GM18858 (cell line): ENCODE measurements around the gene NHLH2.

Experiments used
- ATAC-seq: cut with Tn5 transposase; IDR thresholded peaks from one replicate; pipeline ENCODE4 v1.9.1; 2021; ENCODE audit not compliant: unreplicated experiment

NHLH2 gene

DNA sequence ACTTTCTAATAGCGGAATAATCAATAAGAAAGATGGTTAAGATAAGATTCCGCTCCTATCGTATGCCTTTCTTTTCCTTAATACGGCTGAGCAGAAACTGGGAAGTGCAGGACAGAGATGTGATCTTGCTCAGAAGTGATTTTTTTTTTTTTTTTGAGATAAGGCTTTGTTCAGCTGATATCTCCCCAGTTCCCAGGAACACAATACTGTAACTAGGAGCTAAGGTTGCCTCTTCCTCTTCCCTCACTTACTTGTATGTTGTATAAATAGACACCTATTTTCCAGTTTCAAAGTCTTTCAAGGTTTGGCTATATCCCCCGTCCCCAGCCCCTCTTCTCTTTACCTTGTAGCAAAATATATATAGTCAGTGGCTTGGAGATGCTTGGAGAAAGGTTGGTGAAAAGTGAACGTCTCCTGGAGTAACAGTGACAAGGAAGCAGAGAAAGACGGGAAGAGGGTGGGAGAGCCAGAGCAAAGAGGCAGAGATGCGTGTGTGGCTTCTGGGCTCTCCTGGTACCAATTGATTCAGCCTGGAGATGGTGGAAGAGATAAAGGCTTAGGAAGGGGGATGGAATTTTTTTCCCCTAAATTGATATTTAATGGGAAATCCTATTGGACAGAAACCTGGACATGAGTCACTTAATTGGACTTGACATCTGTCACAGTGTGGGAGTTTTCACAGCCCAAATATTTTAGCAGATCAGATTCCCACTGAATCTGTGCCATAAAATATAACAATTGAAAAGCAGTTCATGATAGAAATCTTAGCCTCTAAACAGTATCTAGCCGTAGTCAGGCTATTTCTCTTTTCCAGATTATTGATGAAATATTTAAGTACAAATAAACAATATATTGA is at the start of gene NHLH2:
Gene NHLH2, minus strand, starts transcription at position 522 of the 856 bp plus-strand sequence. CDS start 2,754 bp downstream, outside the sequence.
- no peak for ATAC-seq

DNA sequence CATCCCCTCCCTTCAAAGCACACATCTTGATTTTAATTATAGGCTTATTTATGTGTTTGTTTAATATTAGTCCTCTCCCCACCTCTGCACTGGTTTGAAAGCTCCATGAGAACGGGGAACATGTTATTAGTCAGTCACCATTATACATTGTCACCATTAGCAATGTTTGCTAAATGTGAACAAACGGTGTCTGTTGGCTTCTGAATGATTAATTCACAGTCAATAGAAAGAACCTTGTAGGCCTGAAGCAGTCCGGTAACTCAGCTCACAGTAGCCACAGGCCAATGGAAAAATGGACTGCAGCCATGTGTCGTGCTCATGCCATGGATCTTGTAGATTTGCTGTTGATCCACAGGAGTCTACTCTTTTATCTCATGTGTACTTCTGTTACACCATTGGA is 49.7 kb upstream of the NHLH2 start:
- no peak for ATAC-seq

DNA sequence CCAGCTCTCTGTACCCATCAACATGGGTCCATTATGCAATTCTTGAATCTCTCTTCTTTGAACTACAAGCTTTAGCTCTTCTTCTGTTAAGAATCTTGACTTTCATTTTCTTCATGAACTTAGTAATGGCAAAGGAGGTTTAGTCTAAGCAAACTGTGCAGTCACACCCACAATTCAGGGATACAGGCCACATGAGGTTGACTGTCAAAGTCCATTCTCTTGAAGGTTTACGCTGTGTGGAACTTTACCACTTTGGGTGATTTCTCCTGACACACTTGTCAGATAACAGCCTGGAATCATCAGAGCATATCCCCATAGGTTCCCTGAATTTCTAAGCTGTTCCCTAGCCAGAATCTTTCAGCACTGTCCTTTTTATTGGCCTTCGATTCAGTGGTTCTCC is 48.0 kb upstream of the NHLH2 start:
- no peak for ATAC-seq

GRCh38 chr1:115882913-115883902 is 42.3 kb upstream of the NHLH2 start:
- no peak for ATAC-seq

DNA sequence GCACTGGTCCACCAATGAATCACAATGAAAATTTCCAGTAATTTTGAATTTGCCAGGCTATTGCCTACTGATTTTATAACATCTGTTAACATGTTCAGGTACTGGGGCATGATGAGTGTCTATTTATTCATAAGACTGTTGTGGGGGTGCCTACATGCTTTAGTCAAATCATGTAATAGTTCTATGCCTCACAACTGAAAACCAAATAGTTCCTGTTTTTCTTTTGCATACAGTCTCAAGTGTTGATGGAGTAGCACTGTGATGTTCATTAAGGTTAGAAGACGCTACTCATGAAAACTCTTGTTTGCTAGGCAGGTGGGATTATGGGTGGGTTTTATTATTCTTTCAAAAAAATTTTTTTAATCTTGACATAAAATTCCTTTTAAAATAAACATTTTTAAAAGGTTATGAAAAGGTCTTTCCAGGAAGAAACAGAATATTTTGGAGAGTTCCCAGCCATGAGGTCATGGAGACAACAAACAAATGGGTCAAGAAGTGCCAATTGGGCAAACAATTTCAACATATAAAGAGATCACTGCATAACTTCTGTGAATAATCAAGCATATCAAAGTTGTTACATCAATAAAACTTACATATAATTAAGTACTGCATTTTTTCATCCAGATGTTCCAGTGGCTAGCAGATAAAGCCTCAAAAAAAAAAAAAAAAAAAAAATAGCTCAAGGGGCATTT is 40.2 kb upstream of the NHLH2 start:
- no peak for ATAC-seq

GRCh38 chr1:115879977-115880376 is 39.1 kb upstream of the NHLH2 start:
- no peak for ATAC-seq

- no peak for ATAC-seq
These were observed 36.6 kb upstream of the NHLH2 start for GRCh38 chr1:115877511-115877910.

- ATAC-seq: no peak
These were observed 34.0 kb upstream of the NHLH2 start for GRCh38 chr1:115874904-115875303.

DNA sequence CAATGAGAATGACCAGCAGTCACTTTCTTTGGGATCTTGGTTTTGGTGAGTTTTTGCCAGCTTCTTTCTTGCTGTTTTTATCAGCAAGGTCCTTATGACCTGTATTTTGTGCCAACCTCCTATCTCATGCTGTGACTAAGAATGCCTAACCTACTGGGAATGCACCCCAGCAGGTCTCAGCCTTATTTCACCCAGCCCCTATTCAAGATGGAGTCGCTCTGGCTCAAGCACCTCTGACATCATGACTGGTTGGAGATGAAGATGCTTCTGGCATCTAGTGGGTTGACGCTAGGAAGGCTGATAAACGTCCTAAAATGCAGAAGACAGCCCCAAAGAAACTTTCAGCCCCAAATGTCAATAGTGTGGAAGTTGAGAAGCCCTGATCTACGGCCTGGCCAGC is 33.6 kb upstream of the NHLH2 start:
- no peak for ATAC-seq

DNA sequence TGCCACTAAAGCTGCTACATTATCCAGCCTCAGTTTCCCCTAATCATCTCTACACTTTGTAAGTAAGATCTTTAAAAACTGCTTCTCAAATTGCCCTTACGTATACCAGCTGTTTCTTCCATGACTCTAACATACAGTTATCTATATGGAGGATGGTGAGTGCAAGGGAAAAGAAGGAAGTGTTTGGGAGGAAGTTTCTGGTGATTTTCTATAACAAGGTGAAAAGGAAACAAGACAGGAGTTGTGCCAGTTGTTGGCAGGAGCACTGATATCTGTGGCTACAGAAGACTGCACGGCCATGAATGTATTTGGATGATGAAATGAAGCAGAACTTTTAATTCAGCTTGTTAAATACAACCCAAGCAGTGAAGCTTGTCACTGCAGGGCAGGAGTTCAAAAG is 32.3 kb upstream of the NHLH2 start:
- ATAC-seq: no peak

DNA sequence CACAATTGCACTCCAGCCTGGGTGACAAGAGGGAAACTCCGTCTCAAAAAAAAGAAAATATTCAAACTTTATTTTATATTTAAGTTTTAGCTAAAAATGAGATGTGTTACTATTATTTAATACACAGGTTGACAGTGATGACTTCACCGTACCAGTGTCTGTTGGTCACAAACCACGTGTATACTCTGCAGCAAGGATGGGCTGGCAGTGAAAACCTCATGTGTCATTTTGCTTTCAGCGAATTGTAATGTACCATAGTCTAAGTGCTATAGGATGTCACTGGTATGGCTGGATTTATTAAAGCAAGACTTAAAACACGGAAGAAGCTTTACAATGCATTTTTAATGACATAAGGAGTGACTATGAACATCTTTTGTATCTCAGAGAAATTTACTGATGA is 28.1 kb upstream of the NHLH2 start:
- ATAC-seq: no peak

- no peak for ATAC-seq
These were observed 26.3 kb upstream of the NHLH2 start for GRCh38 chr1:115867216-115867615.

DNA sequence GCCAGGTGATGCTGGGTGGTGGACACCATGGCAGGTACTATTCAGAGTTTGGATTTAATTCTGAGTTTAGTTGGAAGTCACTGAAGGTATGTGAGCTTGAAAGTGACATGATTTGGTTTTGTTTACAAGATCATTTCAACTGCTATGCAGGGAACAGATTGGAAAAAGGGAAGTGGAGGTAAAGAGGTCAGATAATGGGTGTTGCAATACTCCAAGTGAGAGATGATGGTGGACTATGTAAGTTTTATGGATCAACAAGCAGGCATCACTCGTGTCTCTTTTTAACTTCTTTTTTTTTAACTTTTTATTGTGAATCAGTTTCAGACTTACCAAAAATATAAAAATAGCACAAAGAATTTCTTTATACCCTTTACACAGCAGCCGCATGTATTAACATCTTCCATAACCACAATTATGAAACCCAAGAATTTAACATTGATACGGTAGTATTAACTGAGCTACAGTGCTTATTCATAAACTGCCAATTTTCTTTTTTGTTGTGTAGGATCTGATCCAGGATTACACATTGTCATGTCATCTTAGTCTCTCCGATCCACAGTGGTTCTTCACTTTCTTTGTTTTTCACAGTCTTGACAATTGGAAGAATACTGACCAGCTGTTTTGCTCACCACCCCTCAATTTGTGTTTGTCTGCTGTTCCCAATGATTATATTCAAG is 24.9 kb upstream of the NHLH2 start:
- no peak for ATAC-seq

DNA sequence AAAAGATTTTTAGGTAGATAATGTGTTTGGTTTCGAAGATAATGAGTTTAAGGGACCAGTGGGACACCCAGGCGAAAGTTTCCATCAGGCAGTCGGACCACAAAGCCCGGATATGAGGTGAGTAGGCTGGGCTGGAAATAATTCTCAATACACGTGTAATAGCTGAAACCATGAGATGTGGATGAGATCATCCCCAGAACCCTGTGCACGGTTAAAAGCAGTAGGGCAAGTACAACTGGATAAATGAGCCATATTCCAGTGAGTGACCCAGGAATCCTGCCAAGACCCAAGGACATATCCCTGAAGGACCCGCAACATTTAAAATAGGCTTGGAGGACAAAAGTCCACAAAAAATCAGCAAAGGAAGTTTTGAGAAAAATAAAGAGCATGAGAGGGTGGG is 21.5 kb upstream of the NHLH2 start:
- ATAC-seq: no peak

- no peak for ATAC-seq
These were observed 13.1 kb upstream of the NHLH2 start for GRCh38 chr1:115854005-115854404.

GRCh38 chr1:115850937-115851336 is 10.0 kb upstream of the NHLH2 start:
- ATAC-seq: no peak

DNA sequence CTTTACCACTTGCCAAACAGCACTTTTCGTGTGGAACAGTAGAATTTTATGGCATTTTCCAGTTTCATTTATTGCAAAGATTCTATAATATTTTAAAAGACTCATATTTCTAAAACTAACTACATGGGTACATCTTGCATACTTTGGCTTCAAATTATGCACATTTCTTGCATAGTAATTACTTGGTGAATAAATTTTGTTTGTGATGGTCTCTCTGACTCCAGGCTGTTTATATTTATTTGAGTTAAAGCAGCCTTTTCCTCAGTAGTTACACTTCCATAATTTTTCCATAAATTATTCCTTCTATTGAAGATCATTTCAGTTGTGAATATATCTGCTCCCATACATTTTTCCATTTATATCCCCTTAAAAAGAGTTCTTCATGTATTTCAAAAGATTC is 6.9 kb upstream of the NHLH2 start:
- no peak for ATAC-seq

- ATAC-seq: no peak
These were observed 2.0 kb upstream of the NHLH2 start for GRCh38 chr1:115842948-115843347.

DNA sequence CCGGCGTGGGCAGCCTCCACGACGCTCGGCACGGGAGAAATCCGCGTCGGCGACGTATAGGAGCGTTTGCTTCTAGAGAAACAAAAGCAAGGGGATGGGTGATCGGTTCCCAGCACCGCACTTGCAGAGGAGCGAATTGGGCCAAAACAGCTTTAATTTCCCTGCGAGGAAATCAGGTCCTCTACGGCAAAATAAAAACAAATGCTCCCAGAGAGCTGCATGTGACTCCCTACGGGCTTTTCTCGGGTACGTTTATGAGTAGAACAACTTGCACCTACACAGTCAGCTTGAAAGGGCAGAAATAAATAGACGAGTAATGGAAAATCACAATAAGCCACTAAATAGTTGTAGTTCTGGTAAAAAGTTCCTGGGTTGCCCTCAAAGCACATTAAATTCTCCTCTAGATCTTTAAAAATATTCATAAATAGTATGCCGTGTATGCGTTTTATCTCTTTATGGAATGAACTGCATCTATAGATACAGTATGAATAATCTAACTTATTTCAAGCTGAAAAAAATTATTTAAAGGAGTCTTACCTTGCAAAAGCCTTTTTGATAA is 1.2 kb downstream of the NHLH2 start:
- ATAC-seq: no peak

DNA sequence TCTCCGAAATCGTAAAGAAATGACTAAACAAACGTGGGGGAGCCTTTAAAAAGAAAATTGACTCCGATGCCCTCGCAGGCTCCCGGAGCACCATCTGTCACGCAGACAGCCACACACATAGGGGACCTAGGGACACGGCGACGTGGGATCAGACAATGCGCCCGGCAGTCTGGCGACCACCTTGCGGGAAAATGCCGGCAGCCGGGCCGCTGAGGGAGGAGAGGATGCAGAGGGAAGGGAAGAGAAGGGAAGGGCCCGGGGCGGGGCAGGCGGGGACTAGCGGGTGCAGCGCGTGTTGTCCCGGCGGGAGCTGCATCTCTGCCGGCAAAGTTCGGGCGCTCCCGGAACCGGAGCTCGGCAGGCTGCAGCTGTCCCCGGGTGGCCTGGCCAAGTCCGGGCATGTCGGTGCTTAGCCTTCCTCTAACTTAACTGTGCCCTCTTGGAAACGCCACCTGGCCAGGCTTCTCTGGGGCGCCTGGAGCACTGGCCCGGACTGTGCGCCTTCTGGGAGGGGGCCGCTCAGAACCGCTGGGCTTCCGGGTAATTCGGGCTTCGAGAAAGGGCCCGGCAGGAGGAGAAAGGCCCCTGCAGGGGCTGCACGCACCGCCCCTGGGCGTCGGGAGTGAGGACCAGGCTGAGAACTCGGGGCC is 1.8 kb downstream of the NHLH2 start:
- ATAC-seq: no peak
